Spleen (tissue), 11 donors: ENCODE measurements around the gene MINDY4B. TPM values are rescaled to one million over a fixed set of nuclear protein-coding genes. Genes with fewer than 3 reads are reported as not detected.

Experiments
- DNase-seq: peaks from one replicate; pipeline ENCODE4 v3.0.0-alpha.2; 2020
- H3K27ac ChIP-seq, 8 donors: fragments of 200-600 bp; sonication (generic) in 7 of 8; 1 replicate in 4 of 8; 2 replicates in 4 of 8; pipeline versions ENCODE4 v1.5.0 to v1.8.0; 2016 to 2021; ENCODE audit warnings: inconsistent platforms in 4 of 8, mild to moderate bottlenecking in 4 of 8, moderate library complexity in 1 of 8
- H3K27me3 ChIP-seq, 7 donors: fragments of 200-600 bp; sonication (generic) in 6 of 7; replicated peaks in 1 of 7; 1 replicate in 4 of 7; 2 replicates in 3 of 7; pipeline versions ENCODE4 v1.5.0 to v1.8.0; 2016 to 2021; ENCODE audit warnings: inconsistent platforms in 3 of 7, mild to moderate bottlenecking in 1 of 7
- H3K36me3 ChIP-seq, 6 donors: fragments of 200-600 bp; sonication (generic) in 5 of 6; 1 replicate in 4 of 6; 2 replicates in 2 of 6; pipeline versions ENCODE4 v1.5.0 to v1.8.0; 2016 to 2021; ENCODE audit warnings: inconsistent platforms in 2 of 6
- H3K4me1 ChIP-seq, 6 donors: fragments of 200-600 bp; sonication (generic) in 5 of 6; 1 replicate in 3 of 6; 2 replicates in 3 of 6; pipeline versions ENCODE4 v1.5.0 to v1.8.0; 2016 to 2021; ENCODE audit warnings: inconsistent platforms in 3 of 6
- H3K4me3 ChIP-seq, 8 donors: fragments of 200-600 bp; sonication (generic) in 7 of 8; 1 replicate in 4 of 8; 2 replicates in 4 of 8; pipeline versions ENCODE4 v1.5.0 to v1.8.0; 2016 to 2021; ENCODE audit warnings: inconsistent platforms in 4 of 8, mild to moderate bottlenecking in 4 of 8, moderate library complexity in 2 of 8
- H3K9me3 ChIP-seq, 8 donors: fragments of 200-600 bp; sonication (generic) in 7 of 8; 1 replicate in 4 of 8; 2 replicates in 4 of 8; pipeline versions ENCODE4 v1.5.0 to v1.8.0; 2016 to 2021; ENCODE audit warnings: inconsistent platforms in 4 of 8
- CTCF ChIP-seq, 11 experiments: fragments of 200-600 bp in 7 of 11; fragments of 450-650 bp in 4 of 11; sonication (generic) in 4 of 11; IDR thresholded peaks in 8 of 11; conservative IDR thresholded peaks in 3 of 11; 1 replicate in 7 of 11; 2 replicates in 4 of 11; pipeline versions ENCODE4 v1.4.0 to v1.8.0; 2016 to 2021; ENCODE audit warnings: antibody characterized with exemption in 11 of 11, inconsistent platforms in 4 of 11, mild to moderate bottlenecking in 1 of 11
- POLR2A ChIP-seq, 3 donors: fragments of 450-650 bp; IDR thresholded peaks; one replicate each; pipeline ENCODE4 v1.5.1; 2017; ENCODE audit warnings: antibody characterized with exemption in 3 of 3, mild to moderate bottlenecking in 1 of 3
- POLR2AphosphoS5 ChIP-seq, 3 donors: sonication (generic); formaldehyde crosslinking; IDR thresholded peaks; one replicate each; pipeline ENCODE4 v1.5.1; 2017; ENCODE audit warnings: antibody characterized with exemption in 3 of 3
- WGBS, 5 donors: extraction: QIAGEN DNeasy Blood & Tissue Kit in 3 of 5; methylation state at CpG; one replicate each; pipeline versions ENCODE4 v1.1.5 to v1.1.7; 2013 to 2018; 5-methylcytosine and 5-hydroxymethylcytosine counted together
- intact Hi-C: fragments of 100-400 bp; cut with DNase I; formaldehyde crosslinking; loops from one replicate; pipeline ENCODE4 v1.15.0; 2023; ENCODE audit warnings: low total_unique reads
- polyA plus RNA-seq, 3 donors: library from polyadenylated mRNA; stranded (reverse); fragments of 200-250 nt; gene quantifications; one replicate each; pipeline ENCODE4 v1.2.1, GENCODE V29; 2013
- total RNA-seq, 7 donors: library from RNA; depleted of rRNA in 3 of 7; stranded (reverse); fragments of >200 nt in 3 of 7; fragmentation: NEBNext Ultra II Directional in 4 of 7; extraction: Animal tissue kit (Norgen Biotek cat#: 25700) in 4 of 7; gene quantifications; one replicate each; pipeline versions ENCODE4 v1.1.0 to v1.2.1, GENCODE V29; 2016 to 2021
- donor health status: healthy with polysubstance abuse.
- donor health status: DM: no; HTN: no; CAD: no; lungs with moderate emphysema.
- donor health status: DM: no; HTN: no; CAD: no.
- donor health status: Bipolar disorder and iron deficiency.
- donor health status: healthy.
- donor health status: DM: no; HTN: no; CAD: no.
- donor health status: DM: yes; HTN: yes; CAD: no.

The MINDY4B gene
- total and polyA plus RNA-seq, 10 donors, result not detected

- no peak overlapping the region for H3K4me3 ChIP-seq
- WGBS, 5 donors, result 86 to 89% (median 86%) methylated on average over 11 to 12 of the region's 12 CpGs
Observed at GRCh38 chr3:150826466-150827282, 78.6 kb downstream of the MINDY4B start.

DNA sequence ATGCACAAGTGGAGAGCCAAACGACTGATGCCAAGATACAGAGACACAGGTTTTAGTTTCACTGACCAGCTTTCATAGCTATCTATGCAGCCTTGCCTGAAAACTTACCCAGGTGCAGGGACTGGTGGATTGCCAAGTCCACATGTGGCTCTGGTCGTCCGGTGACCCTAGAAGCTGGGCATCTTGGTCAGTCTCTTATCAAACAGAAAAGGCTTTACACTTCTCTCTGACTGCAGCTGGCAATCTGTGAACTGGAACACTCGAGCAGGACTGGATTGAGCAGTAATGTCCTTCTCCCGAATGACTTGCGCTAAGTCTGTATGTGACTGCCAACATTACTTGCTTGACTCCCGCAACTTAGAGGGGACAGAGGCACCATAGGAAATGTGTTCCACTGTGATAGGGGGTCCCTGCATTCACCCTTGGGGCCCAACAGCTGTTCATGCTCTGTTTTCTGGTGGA lies 79.3 kb downstream of the MINDY4B start:
- Histone ChIP-seq H3K9me3 (no peaks in the 10 kb centered on the region), H3K4me3 (no peak overlapping the region), H3K27ac (no peak overlapping the region), H3K27me3 (peaks cover 0 to 3% (median 0%) of the 10 kb centered on the region in 7 donors), H3K36me3 (no peaks in the 10 kb centered on the region), H3K4me1 (no peaks in the 10 kb centered on the region)
- TF ChIP-seq POLR2AphosphoS5 (IDR thresholded peaks at IDR 0.05), result no peak
- no peak for TF ChIP-seq POLR2A (IDR thresholded peaks at IDR 0.05)
- TF ChIP-seq CTCF (IDR thresholded peaks at IDR 0.05 in 8 of 11, conservative IDR thresholded peaks at IDR 0.05 in 3 of 11), result no peak
- 71 to 93% (median 77%) methylated on average over 3 to 7 of the region's 7 CpGs for WGBS, 5 donors
- intact Hi-C loops, result no loop called here
- DNase-seq, result no peak

More at GRCh38 chr3:150826466-150827282, 78.6 kb downstream of the MINDY4B start:
- Histone ChIP-seq H3K36me3 (no peaks in the 10 kb centered on the region), H3K27ac (no peak overlapping the region), H3K27me3 (peaks cover 0 to 3% (median 0%) of the 10 kb centered on the region in 7 donors), H3K9me3 (no peaks in the 10 kb centered on the region), H3K4me1 (no peaks in the 10 kb centered on the region)
- DNase-seq, result no peak
- intact Hi-C loops, result no loop called here
- TF ChIP-seq CTCF (IDR thresholded peaks at IDR 0.05 in 8 of 11, conservative IDR thresholded peaks at IDR 0.05 in 3 of 11) (no peak), POLR2AphosphoS5 (IDR thresholded peaks at IDR 0.05) (no peak), POLR2A (IDR thresholded peaks at IDR 0.05) (no peak)

GRCh38 chr3:150825192-150825915 lies 79.9 kb downstream of the MINDY4B start:
- TF ChIP-seq POLR2A (IDR thresholded peaks at IDR 0.05) (no peak), CTCF (IDR thresholded peaks at IDR 0.05 in 8 of 11, conservative IDR thresholded peaks at IDR 0.05 in 3 of 11) (no peak), POLR2AphosphoS5 (IDR thresholded peaks at IDR 0.05) (no peak)
- DNase-seq, result no peak
- intact Hi-C loops, result no loop called here

DNA sequence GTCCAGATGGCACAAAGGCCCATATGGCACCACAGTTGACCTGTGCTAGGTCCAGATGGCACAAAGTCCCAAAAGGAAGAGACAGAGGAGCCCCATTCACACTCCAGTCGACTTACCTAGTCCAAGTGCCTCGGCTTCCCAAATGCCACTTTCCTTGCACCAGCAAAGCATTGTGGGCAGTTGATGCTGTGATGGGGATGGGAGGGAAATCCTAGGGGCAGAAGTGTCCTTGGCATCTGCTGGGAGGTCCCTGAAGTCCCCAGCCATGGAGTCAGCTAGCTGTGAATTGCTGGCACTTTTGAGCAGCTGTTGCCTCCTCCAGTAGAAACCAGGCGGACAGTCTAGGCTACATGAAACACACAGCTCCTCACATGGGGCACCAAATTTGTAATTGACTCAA lies 82.0 kb downstream of the MINDY4B start:
- 85 to 96% (median 91%) methylated on average over 3 of the region's 3 CpGs for WGBS, 5 donors
- intact Hi-C loops, result no loop called here
- Histone ChIP-seq H3K4me3 (no peak overlapping the region), H3K4me1 (no peaks in the 10 kb centered on the region), H3K27me3 (peaks cover 0 to 3% (median 0%) of the 10 kb centered on the region in 7 donors), H3K27ac (no peak overlapping the region), H3K9me3 (no peaks in the 10 kb centered on the region), H3K36me3 (no peaks in the 10 kb centered on the region)
- TF ChIP-seq POLR2A (IDR thresholded peaks at IDR 0.05) (no peak), CTCF (IDR thresholded peaks at IDR 0.05 in 8 of 11, conservative IDR thresholded peaks at IDR 0.05 in 3 of 11) (no peak), POLR2AphosphoS5 (IDR thresholded peaks at IDR 0.05) (no peak)
- no peak for DNase-seq

More at GRCh38 chr3:150825192-150825915, 79.9 kb downstream of the MINDY4B start:
- H3K9me3 ChIP-seq, result no peaks in the 10 kb centered on the region
- 73 to 90% (median 87%) methylated on average over 6 of the region's 6 CpGs for WGBS, 5 donors
- no peaks in the 10 kb centered on the region for H3K36me3 ChIP-seq
- H3K27me3 ChIP-seq, result peaks cover 0 to 3% (median 0%) of the 10 kb centered on the region in 7 donors
- H3K4me3 ChIP-seq, result no peak overlapping the region
- no peak overlapping the region for H3K27ac ChIP-seq
- no peaks in the 10 kb centered on the region for H3K4me1 ChIP-seq
